A549 (cell line): ENCODE measurements around the gene UBQLN1. TPM values are rescaled to one million over a fixed set of nuclear protein-coding genes. Genes with fewer than 3 reads are reported as not detected.

Source experiments
- ATAC-seq, 2 experiments: fragments of 200-7000 bp in 1 of 2; fragments of >200 bp in 1 of 2; cut with Nextera tagmentation in 1 of 2; cut with Tn5 transposase in 1 of 2; 3 replicates each; pipeline versions ENCODE4 v1.8.0 to v1.9.1; 2018 to 2020; ENCODE audit warnings: mild to moderate bottlenecking in 1 of 2, moderate library complexity in 1 of 2
- CTCF ChIA-PET: fragments of 300-600 bp; sonication (Branson Sonifier 250); formaldehyde crosslinking; extraction: SDS; loops from one replicate; lab custom pipeline; 2021; ENCODE audit warnings: antibody characterized with exemption, inconsistent platforms; lab: Yijun Ruan, JAX
- POLR2A ChIA-PET: fragments of 350-600 bp; formaldehyde crosslinking; extraction: SDS; loops from one replicate; lab custom pipeline; 2021; ENCODE audit warnings: antibody characterized with exemption, inconsistent platforms; lab: Yijun Ruan, JAX
- DNase-seq, 2 experiments: peaks; one replicate each; pipeline versions ENCODE4 v3.0.0 to v3.0.0-alpha.2; 2011 to 2016; ENCODE audit warnings: low read depth in 1 of 2, low spot score in 1 of 2
- FAIRE-seq: peaks from 2 replicates; lab custom pipeline; 2011; peaks lifted over from hg19 to GRCh38; lab: Jason Lieb, UNC
- H3K27ac ChIP-seq, 2 experiments: fragments of >200 bp; sonication (Bioruptor Twin); formaldehyde crosslinking; 3 replicates each; pipeline ENCODE4 v1.5.1; 2016 to 2017
- H3K4me1 ChIP-seq: fragments of >200 bp; sonication (Bioruptor Twin); formaldehyde crosslinking; 3 replicates; pipeline ENCODE4 v1.6.1; 2016
- H3K4me2 ChIP-seq: fragments of >200 bp; sonication (Bioruptor Twin); formaldehyde crosslinking; 3 replicates; pipeline ENCODE4 v1.6.1; 2016
- H3K4me3 ChIP-seq: fragments of >200 bp; sonication (Bioruptor Twin); formaldehyde crosslinking; 3 replicates; pipeline ENCODE4 v1.5.1; 2016
- H3K9me3 ChIP-seq: fragments of >200 bp; sonication (Bioruptor Twin); formaldehyde crosslinking; 3 replicates; pipeline ENCODE4 v1.6.1; 2016
- CBX2 ChIP-seq: fragments of 200-600 bp; sonication (generic); IDR thresholded peaks from 2 replicates; pipeline ENCODE4 v1.6.1; 2016; ENCODE audit warnings: low read depth, mild to moderate bottlenecking, borderline replicate concordance
- CBX8 ChIP-seq: fragments of 200-600 bp; sonication (generic); IDR thresholded peaks from 2 replicates; pipeline ENCODE4 v1.6.1; 2016
- CEBPB ChIP-seq, 2 experiments: fragments of >200 bp in 1 of 2; sonication (Bioruptor Twin) in 1 of 2; formaldehyde crosslinking in 1 of 2; IDR thresholded peaks; 2 replicates each; pipeline ENCODE4 v1.6.1; 2012 to 2016
- CHD2 ChIP-seq: fragments of 150-350 bp; IDR thresholded peaks from 2 replicates; pipeline ENCODE4 v1.6.1; 2014; ENCODE audit warnings: low read length; ENCODE audit not compliant: partially characterized antibody
- CHD4 ChIP-seq: fragments of 200-600 bp; sonication (generic); IDR thresholded peaks from 2 replicates; pipeline ENCODE4 v1.6.1; 2016; ENCODE audit warnings: antibody characterized with exemption, mild to moderate bottlenecking, borderline replicate concordance
- EHF ChIP-seq: fragments of 250-450 bp; sonication (Bioruptor Pico); IDR thresholded peaks from 2 replicates; pipeline ENCODE4 v1.5.0; 2020; ENCODE audit warnings: mild to moderate bottlenecking
- EHMT2 ChIP-seq: fragments of 200-600 bp; sonication (generic); IDR thresholded peaks from 2 replicates; pipeline ENCODE4 v1.6.1; 2016; ENCODE audit warnings: antibody characterized with exemption, low read depth, mild to moderate bottlenecking, moderate library complexity
- EP300 ChIP-seq, 2 experiments: fragments of >200 bp; sonication (Bioruptor Twin); formaldehyde crosslinking; IDR thresholded peaks; 2 replicates in 1 of 2; 3 replicates in 1 of 2; pipeline ENCODE4 v1.6.1; 2016 to 2017
- FOSB ChIP-seq: fragments of 250-450 bp; sonication (Bioruptor Pico); IDR thresholded peaks from 2 replicates; pipeline ENCODE4 v1.5.0; 2020; ENCODE audit warnings: mild to moderate bottlenecking, moderate library complexity
- FOSL2 ChIP-seq, 2 experiments: fragments of 450-650 bp in 1 of 2; fragments of >200 bp in 1 of 2; sonication (Bioruptor Twin) in 1 of 2; formaldehyde crosslinking; IDR thresholded peaks; 2 replicates each; pipeline versions ENCODE4 v1.5.0 to v1.6.1; 2016 to 2020; ENCODE audit warnings: mild to moderate bottlenecking in 1 of 2, moderate library complexity in 1 of 2
- FOXS1 ChIP-seq: fragments of 250-450 bp; sonication (Bioruptor Pico); IDR thresholded peaks from 2 replicates; pipeline ENCODE4 v1.5.0; 2020; ENCODE audit warnings: mild to moderate bottlenecking, moderate library complexity
- GATA3 ChIP-seq: IDR thresholded peaks from 2 replicates; pipeline ENCODE4 v1.6.1; 2012; ENCODE audit warnings: borderline replicate concordance
- HEYL ChIP-seq: fragments of 250-450 bp; sonication (Bioruptor Pico); IDR thresholded peaks from 2 replicates; pipeline ENCODE4 v1.8.0; 2021; ENCODE audit warnings: mild to moderate bottlenecking, moderate library complexity
- HOXB13 ChIP-seq: fragments of 250-450 bp; sonication (Bioruptor Pico); IDR thresholded peaks from 2 replicates; pipeline ENCODE4 v1.5.0; 2020; ENCODE audit warnings: low read depth, mild to moderate bottlenecking, moderate library complexity
- JUN ChIP-seq, 2 experiments: fragments of >200 bp; sonication (Bioruptor Twin); formaldehyde crosslinking; IDR thresholded peaks; 2 replicates in 1 of 2; 3 replicates in 1 of 2; pipeline ENCODE4 v1.6.1; 2016 to 2017
- KDM1A ChIP-seq: fragments of 200-600 bp; sonication (generic); IDR thresholded peaks from 2 replicates; pipeline ENCODE4 v1.6.1; 2016; ENCODE audit warnings: low read depth, mild to moderate bottlenecking
- MAFK ChIP-seq: fragments of 450-650 bp; IDR thresholded peaks from 2 replicates; pipeline ENCODE4 v1.6.1; 2014; ENCODE audit not compliant: partially characterized antibody
- MAZ ChIP-seq: fragments of 150-350 bp; IDR thresholded peaks from 2 replicates; pipeline ENCODE4 v1.6.1; 2014; ENCODE audit warnings: antibody characterized with exemption, low read depth, low read length, borderline replicate concordance
- MYC ChIP-seq: IDR thresholded peaks from 2 replicates; pipeline ENCODE4 v1.6.1; 2012; ENCODE audit warnings: mild to moderate bottlenecking, inconsistent platforms, low read length, improper control_type of control experiment, borderline replicate concordance
- NFE2L2 ChIP-seq: fragments of 150-350 bp; conservative IDR thresholded peaks from 2 replicates; pipeline ENCODE4 v1.6.1; 2014; ENCODE audit warnings: low read length
- NPAS2 ChIP-seq: fragments of 250-450 bp; sonication (Bioruptor Pico); IDR thresholded peaks from 2 replicates; pipeline ENCODE4 v1.8.0; 2022; ENCODE audit warnings: mild to moderate bottlenecking, moderate library complexity, borderline replicate concordance
- NR3C1 ChIP-seq: fragments of >200 bp; sonication (Bioruptor Twin); formaldehyde crosslinking; IDR thresholded peaks from 3 replicates; pipeline ENCODE4 v1.6.1; 2017
- POLR2A ChIP-seq: IDR thresholded peaks from 2 replicates; pipeline ENCODE4 v1.6.1; 2012; ENCODE audit warnings: mild to moderate bottlenecking, low read length
- POLR2AphosphoS2 ChIP-seq: conservative IDR thresholded peaks from 2 replicates; pipeline ENCODE4 v1.6.1; 2012; ENCODE audit warnings: low read length, improper control_type of control experiment, inconsistent platforms
- RARB ChIP-seq: fragments of 250-450 bp; sonication (Bioruptor Pico); IDR thresholded peaks from 2 replicates; pipeline ENCODE4 v1.8.0; 2021; ENCODE audit warnings: mild to moderate bottlenecking, moderate library complexity
- RCOR1 ChIP-seq: fragments of 150-350 bp; IDR thresholded peaks from 2 replicates; pipeline ENCODE4 v1.6.1; 2014; ENCODE audit warnings: antibody characterized with exemption, low read length, low read depth
- TFCP2L1 ChIP-seq: fragments of 250-450 bp; sonication (Bioruptor Pico); IDR thresholded peaks from 2 replicates; pipeline ENCODE4 v1.5.0; 2021; ENCODE audit warnings: mild to moderate bottlenecking
- ZC3H11A ChIP-seq: fragments of 450-650 bp; IDR thresholded peaks from 2 replicates; pipeline ENCODE4 v1.6.1; 2014; ENCODE audit warnings: antibody characterized with exemption, mild to moderate bottlenecking
- WGBS: methylation state at CpG from one replicate; pipeline ENCODE4 v1.1.6; 2017; ENCODE audit errors: missing lambda C conversion rate; 5-methylcytosine and 5-hydroxymethylcytosine counted together
- polyA plus RNA-seq, 4 experiments: library from polyadenylated mRNA; depleted of rRNA in 3 of 4; stranded (reverse); fragments of >200 nt; fragmentation: RNase III in 1 of 4; extraction: RNeasy Plus Mini Kit Qiagen cat#74134 plus additional on column Dnase treatment in 1 of 4; gene quantifications; 2 replicates in 3 of 4; 3 replicates in 1 of 4; pipeline ENCODE4 v1.2.3, GENCODE V29; 2011 to 2017
- TF ChIP-seq, protein P1 (sequence below): fragments of 200-600 bp; sonication (generic); IDR thresholded peaks from 2 replicates; pipeline ENCODE4 v1.6.1; 2016; ENCODE audit warnings: antibody characterized with exemption, mild to moderate bottlenecking, moderate library complexity
- TF ChIP-seq, protein P2 (sequence below): IDR thresholded peaks from 2 replicates; pipeline ENCODE4 v1.6.1; 2012
- TF ChIP-seq, protein P3 (sequence below): fragments of 250-450 bp; sonication (Bioruptor Pico); IDR thresholded peaks from 2 replicates; pipeline ENCODE4 v1.5.0; 2020; ENCODE audit warnings: low read depth, mild to moderate bottlenecking, moderate library complexity
- TF ChIP-seq, protein P4 (sequence below): IDR thresholded peaks from 2 replicates; pipeline ENCODE4 v1.6.1; 2012; ENCODE audit warnings: low read depth, borderline replicate concordance
- TF ChIP-seq, protein P5 (sequence below): fragments of 450-650 bp; IDR thresholded peaks from 2 replicates; pipeline ENCODE4 v1.6.1; 2014; ENCODE audit warnings: antibody characterized with exemption

The UBQLN1 gene
- polyA plus RNA-seq, 2 of the 4 experiments (the other 2 are of a cell fraction) = 93.5 to 187 TPM

DNA sequence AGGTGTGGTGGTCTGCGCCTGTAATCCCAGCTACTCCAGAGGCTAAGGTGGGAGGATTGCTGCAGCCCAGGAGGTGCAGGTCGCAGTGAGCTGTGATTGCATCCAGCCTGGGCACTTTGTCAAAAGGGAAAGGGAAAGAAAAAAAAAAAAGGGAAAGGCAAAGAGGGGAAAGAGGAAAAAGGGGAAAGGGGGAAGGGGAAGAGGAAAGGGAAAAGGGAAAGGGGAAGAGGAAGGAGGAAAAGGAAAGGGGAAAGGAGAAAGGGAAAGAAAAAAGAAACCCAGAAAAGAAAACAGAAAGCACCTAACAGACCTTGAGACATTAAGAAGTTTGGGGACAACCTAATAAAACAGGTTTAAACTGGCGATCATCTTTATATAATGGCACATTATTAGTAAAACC, 44.8 kb downstream of the UBQLN1 start:
- H3K27ac ChIP-seq = no peak overlapping the region
- no peaks in the 10 kb centered on the region for H3K9me3 ChIP-seq
- CTCF ChIA-PET = interaction anchor here (1.1 to 1.7 kb wide), 3 partner anchors 9 to 23 kb away, joined by 3 to 6 read pairs (median 3); no protein-coding TSS in a partner anchor
- POLR2A ChIA-PET = interaction anchor here (1.3 kb wide), 1 partner anchor 45 kb away, joined by 4 read pairs; no protein-coding TSS in a partner anchor
- TF ChIP-seq EP300 (IDR thresholded peaks at IDR 0.05) = no peak
- TF ChIP-seq, protein P1, sequence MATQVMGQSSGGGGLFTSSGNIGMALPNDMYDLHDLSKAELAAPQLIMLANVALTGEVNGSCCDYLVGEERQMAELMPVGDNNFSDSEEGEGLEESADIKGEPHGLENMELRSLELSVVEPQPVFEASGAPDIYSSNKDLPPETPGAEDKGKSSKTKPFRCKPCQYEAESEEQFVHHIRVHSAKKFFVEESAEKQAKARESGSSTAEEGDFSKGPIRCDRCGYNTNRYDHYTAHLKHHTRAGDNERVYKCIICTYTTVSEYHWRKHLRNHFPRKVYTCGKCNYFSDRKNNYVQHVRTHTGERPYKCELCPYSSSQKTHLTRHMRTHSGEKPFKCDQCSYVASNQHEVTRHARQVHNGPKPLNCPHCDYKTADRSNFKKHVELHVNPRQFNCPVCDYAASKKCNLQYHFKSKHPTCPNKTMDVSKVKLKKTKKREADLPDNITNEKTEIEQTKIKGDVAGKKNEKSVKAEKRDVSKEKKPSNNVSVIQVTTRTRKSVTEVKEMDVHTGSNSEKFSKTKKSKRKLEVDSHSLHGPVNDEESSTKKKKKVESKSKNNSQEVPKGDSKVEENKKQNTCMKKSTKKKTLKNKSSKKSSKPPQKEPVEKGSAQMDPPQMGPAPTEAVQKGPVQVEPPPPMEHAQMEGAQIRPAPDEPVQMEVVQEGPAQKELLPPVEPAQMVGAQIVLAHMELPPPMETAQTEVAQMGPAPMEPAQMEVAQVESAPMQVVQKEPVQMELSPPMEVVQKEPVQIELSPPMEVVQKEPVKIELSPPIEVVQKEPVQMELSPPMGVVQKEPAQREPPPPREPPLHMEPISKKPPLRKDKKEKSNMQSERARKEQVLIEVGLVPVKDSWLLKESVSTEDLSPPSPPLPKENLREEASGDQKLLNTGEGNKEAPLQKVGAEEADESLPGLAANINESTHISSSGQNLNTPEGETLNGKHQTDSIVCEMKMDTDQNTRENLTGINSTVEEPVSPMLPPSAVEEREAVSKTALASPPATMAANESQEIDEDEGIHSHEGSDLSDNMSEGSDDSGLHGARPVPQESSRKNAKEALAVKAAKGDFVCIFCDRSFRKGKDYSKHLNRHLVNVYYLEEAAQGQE = no peak
- no peak for TF ChIP-seq HEYL
- no peak for TF ChIP-seq POLR2A
- no peak for TF ChIP-seq POLR2AphosphoS2
- no peak for TF ChIP-seq ZC3H11A
- no peak for TF ChIP-seq FOXS1 (CRISPR knock-in tag)
- no peak for TF ChIP-seq FOSL2 (IDR thresholded peaks at IDR 0.05)
- no peak for TF ChIP-seq FOSL2 (CRISPR knock-in tag; IDR thresholded peaks at IDR 0.05)
- TF ChIP-seq CEBPB (IDR thresholded peaks at IDR 0.05) = no peak
- TF ChIP-seq, protein P2, sequence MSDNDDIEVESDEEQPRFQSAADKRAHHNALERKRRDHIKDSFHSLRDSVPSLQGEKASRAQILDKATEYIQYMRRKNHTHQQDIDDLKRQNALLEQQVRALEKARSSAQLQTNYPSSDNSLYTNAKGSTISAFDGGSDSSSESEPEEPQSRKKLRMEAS = no peak
- no peak for TF ChIP-seq KDM1A
- no peak for TF ChIP-seq FOSB (CRISPR knock-in tag)
- no peak for TF ChIP-seq HOXB13 (CRISPR knock-in tag)
- no peak for TF ChIP-seq CBX2
- no peak for TF ChIP-seq CBX8
- TF ChIP-seq, protein P3, sequence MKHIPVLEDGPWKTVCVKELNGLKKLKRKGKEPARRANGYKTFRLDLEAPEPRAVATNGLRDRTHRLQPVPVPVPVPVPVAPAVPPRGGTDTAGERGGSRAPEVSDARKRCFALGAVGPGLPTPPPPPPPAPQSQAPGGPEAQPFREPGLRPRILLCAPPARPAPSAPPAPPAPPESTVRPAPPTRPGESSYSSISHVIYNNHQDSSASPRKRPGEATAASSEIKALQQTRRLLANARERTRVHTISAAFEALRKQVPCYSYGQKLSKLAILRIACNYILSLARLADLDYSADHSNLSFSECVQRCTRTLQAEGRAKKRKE (CRISPR knock-in tag) = no peak
- TF ChIP-seq, protein P4, sequence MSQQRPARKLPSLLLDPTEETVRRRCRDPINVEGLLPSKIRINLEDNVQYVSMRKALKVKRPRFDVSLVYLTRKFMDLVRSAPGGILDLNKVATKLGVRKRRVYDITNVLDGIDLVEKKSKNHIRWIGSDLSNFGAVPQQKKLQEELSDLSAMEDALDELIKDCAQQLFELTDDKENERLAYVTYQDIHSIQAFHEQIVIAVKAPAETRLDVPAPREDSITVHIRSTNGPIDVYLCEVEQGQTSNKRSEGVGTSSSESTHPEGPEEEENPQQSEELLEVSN = no peak
- TF ChIP-seq RCOR1 = no peak
- TF ChIP-seq CHD2 = no peak
- TF ChIP-seq NPAS2 (CRISPR knock-in tag) = no peak
- ATAC-seq (no peak), DNase-seq (no peak), FAIRE-seq (no peak)
- no peak overlapping the region for H3K4me3 ChIP-seq
- WGBS = 98% methylated on average over 3 of the region's 3 CpGs
- no peaks in the 10 kb centered on the region for H3K4me1 ChIP-seq
- H3K4me2 ChIP-seq = no peak overlapping the region

DNA sequence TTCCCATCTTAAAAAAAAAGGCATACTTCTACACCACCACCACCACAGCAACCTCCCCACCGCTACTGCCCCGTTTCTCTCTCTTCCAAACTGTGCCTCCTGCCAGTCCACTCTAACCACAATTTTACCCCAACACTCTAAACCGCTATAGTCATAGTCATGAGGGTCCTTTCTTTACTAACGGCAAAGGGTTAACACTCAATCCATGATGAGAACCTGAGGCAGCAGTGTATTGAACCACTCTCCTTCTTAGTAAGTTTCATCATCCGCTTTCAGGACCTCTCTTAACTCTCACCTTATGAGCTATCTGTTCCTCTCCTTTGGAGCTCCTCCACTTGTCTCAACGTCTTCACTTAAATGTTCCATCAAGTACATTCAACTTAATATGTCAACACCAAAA, 50.8 kb downstream of the UBQLN1 start:
- H3K4me3 ChIP-seq = no peak overlapping the region
- DNase-seq = no peak
- TF ChIP-seq NR3C1 (no peak), TFCP2L1 (no peak), MAZ (no peak), EHMT2 (no peak), KDM1A (no peak), EHF (CRISPR knock-in tag) (no peak), GATA3 (no peak), CEBPB (IDR thresholded peaks at IDR 0.05) (no peak), HOXB13 (CRISPR knock-in tag) (no peak), RARB (CRISPR knock-in tag) (no peak), CHD4 (no peak), MYC (no peak), NFE2L2 (no peak), JUN (IDR thresholded peaks at IDR 0.05) (no peak), MAFK (no peak)
- TF ChIP-seq, protein P4 = no peak
- TF ChIP-seq, protein P5, sequence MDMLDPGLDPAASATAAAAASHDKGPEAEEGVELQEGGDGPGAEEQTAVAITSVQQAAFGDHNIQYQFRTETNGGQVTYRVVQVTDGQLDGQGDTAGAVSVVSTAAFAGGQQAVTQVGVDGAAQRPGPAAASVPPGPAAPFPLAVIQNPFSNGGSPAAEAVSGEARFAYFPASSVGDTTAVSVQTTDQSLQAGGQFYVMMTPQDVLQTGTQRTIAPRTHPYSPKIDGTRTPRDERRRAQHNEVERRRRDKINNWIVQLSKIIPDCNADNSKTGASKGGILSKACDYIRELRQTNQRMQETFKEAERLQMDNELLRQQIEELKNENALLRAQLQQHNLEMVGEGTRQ = no peak
- TF ChIP-seq, all 56 proteins: peak for 0
- Histone ChIP-seq H3K4me1 (no peaks in the 10 kb centered on the region), H3K4me2 (no peak overlapping the region), H3K9me3 (0 out of 3 replicates have a peak, but pooled peaks cover 2% of the 10 kb centered on the region), H3K27ac (no peak overlapping the region)
- FAIRE-seq (no peak), ATAC-seq (no peak)
- ChIA-PET CTCF (interaction anchor here (0.6 to 1.6 kb wide), 4 partner anchors 12 to 118 kb away, joined by 3 to 6 read pairs (median 4); no protein-coding TSS in a partner anchor), POLR2A (interaction anchor here (1.2 kb wide), 1 partner anchor 51 kb away, joined by 3 read pairs; no protein-coding TSS in a partner anchor)
- 94% methylated on average over 6 of the region's 6 CpGs for WGBS
